ENCODE results near the gene MPIG6B.

Gene MPIG6B

GRCh38 chr6:31739639-31740396 lies 16.6 kb downstream of the MPIG6B start, which contains the start of gene MSH5:
Gene MSH5 (plus strand): TSS chr6:31740005. CDS start chr6:31740467, 462 bp downstream.
- DNase-seq: peak; percentile 98

GRCh38 chr6:31740397-31741223 lies 17.4 kb downstream of the MPIG6B start:
- DNase-seq: no peak

GRCh38 chr6:31741815-31742214 lies 18.6 kb downstream of the MPIG6B start:
- DNase-seq: no peak

- no peak for DNase-seq
Observed at GRCh38 chr6:31742894-31743293, 19.7 kb downstream of the MPIG6B start.

- DNase-seq: no peak
Observed at GRCh38 chr6:31744422-31744821, 21.2 kb downstream of the MPIG6B start.

GRCh38 chr6:31749301-31750036 lies 26.3 kb downstream of the MPIG6B start:
- peak; percentile 36 for DNase-seq

GRCh38 chr6:31750411-31751022 lies 27.3 kb downstream of the MPIG6B start:
- no peak for DNase-seq

- no peak for DNase-seq
Observed at GRCh38 chr6:31752739-31753319, 29.7 kb downstream of the MPIG6B start.

- DNase-seq: no peak
Observed at GRCh38 chr6:31758281-31758680, 35.1 kb downstream of the MPIG6B start.

GRCh38 chr6:31760790-31761189 lies 37.6 kb downstream of the MPIG6B start:
- DNase-seq: no peak

- no peak for DNase-seq
Observed at GRCh38 chr6:31761343-31761742, 38.2 kb downstream of the MPIG6B start.

- no peak for DNase-seq
Observed at GRCh38 chr6:31762356-31762755, 39.2 kb downstream of the MPIG6B start, which contains the start of gene SAPCD1. Gene SAPCD1 (plus strand): TSS chr6:31762656. CDS start chr6:31763055, 399 bp downstream.

GRCh38 chr6:31762878-31763618 lies 39.9 kb downstream of the MPIG6B start:
- DNase-seq: no peak

GRCh38 chr6:31763619-31763940 lies 40.4 kb downstream of the MPIG6B start:
- no peak for DNase-seq

- DNase-seq: no peak
Observed at GRCh38 chr6:31764198-31764597, 41.0 kb downstream of the MPIG6B start.

GRCh38 chr6:31765559-31765909 lies 42.4 kb downstream of the MPIG6B start:
- DNase-seq: no peak

GRCh38 chr6:31765910-31766794 lies 43.0 kb downstream of the MPIG6B start:
- DNase-seq: no peak

GRCh38 chr6:31767096-31767645 lies 44.0 kb downstream of the MPIG6B start:
- no peak for DNase-seq

- DNase-seq: no peak
Observed at GRCh38 chr6:31768363-31769257, 45.4 kb downstream of the MPIG6B start.

Measured in NCI-H146 (cell line).